ENCODE measurements around the gene RPGRIP1L.

GRCh38 chr16:53686710-53687109 is 16.9 kb downstream of the RPGRIP1L start:
- TF ChIP-seq CTCF (IDR thresholded peaks at IDR 0.05) (no peak), POLR2AphosphoS5 (IDR thresholded peaks at IDR 0.05) (no peak)
